ENCODE data around the gene RBPMS2.

DNA sequence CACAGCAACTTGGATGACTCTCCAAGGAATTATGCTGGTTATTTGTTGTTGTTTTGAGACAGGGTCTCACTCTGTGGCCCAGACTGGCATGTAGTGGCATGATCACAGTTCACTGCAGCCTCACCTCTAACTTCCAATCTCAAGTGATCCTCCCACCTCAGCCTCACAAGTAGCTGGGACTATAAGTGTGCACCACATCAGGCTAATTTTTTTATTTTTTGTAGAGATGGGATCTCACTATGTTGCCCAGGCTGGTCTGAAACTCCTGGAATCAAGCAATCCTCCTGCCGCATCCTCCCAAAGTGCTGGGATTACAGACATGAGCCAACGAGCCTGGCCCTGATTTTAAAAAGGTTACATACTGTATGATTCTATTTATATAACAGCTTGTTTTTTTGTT is 63.0 kb downstream of the RBPMS2 start:
- TF ChIP-seq POLR2A (IDR thresholded peaks at IDR 0.05) (no peak), CTCF (IDR thresholded peaks at IDR 0.05) (no peak), EP300 (IDR thresholded peaks at IDR 0.05) (no peak)
